H1 (cell line): ENCODE data around the gene COL5A1. TPM values are rescaled to one million over a fixed set of nuclear protein-coding genes. Genes with fewer than 3 reads are reported as not detected.

Experiments
- CTCF ChIA-PET: fragments of 300-600 bp; sonication (Branson Sonifier 250); formaldehyde crosslinking; loops from one replicate; lab custom pipeline; 2021; ENCODE audit not compliant: partially characterized antibody; lab: Charles Lee
- POLR2A ChIA-PET: fragments of 300-600 bp; sonication (Branson Sonifier 250); formaldehyde crosslinking; loops from one replicate; lab custom pipeline; 2021; ENCODE audit warnings: inconsistent platforms; ENCODE audit not compliant: partially characterized antibody; lab: Charles Lee
- DNase-seq, 2 experiments: peaks; one replicate each; pipeline versions ENCODE4 v3.0.0 to v3.0.0-alpha.2; 2010 to 2022; ENCODE audit warnings: low spot score in 2 of 2, low read depth in 1 of 2, mixed read lengths in 1 of 2
- FAIRE-seq: peaks from 2 replicates; lab custom pipeline; 2011; peaks lifted over from hg19 to GRCh38; lab: Jason Lieb, UNC
- H2AFZ ChIP-seq: 2 replicates; pipeline ENCODE4 v1.8.1; 2012; ENCODE audit warnings: low read length, inconsistent platforms
- H2AK5ac ChIP-seq: 2 replicates; pipeline ENCODE4 v1.6.1; 2013; ENCODE audit warnings: low read depth, low read length
- H2BK120ac ChIP-seq: replicated peaks from 2 replicates; pipeline ENCODE3; 2013; ENCODE audit warnings: low read depth, low read length, inconsistent platforms
- H2BK12ac ChIP-seq: 2 replicates; pipeline ENCODE4 v1.6.1; 2013; ENCODE audit warnings: low read depth, low read length
- H2BK15ac ChIP-seq: 2 replicates; pipeline ENCODE4 v1.6.1; 2013; ENCODE audit warnings: low read length
- H2BK20ac ChIP-seq: 2 replicates; pipeline ENCODE4 v1.6.1; 2013; ENCODE audit warnings: low read length
- H2BK5ac ChIP-seq: 2 replicates; pipeline ENCODE4 v1.6.1; 2013; ENCODE audit warnings: low read depth, low read length
- H3K14ac ChIP-seq: 2 replicates; pipeline ENCODE4 v1.6.1; 2013; ENCODE audit warnings: inconsistent platforms; ENCODE audit not compliant: insufficient read length
- H3K18ac ChIP-seq: 2 replicates; pipeline ENCODE4 v1.6.1; 2013; ENCODE audit warnings: low read length; ENCODE audit errors: extremely low read depth
- H3K23ac ChIP-seq: 2 replicates; pipeline ENCODE4 v1.6.1; 2013; ENCODE audit warnings: inconsistent platforms; ENCODE audit not compliant: insufficient read length
- H3K23me2 ChIP-seq: 2 replicates; pipeline ENCODE4 v1.6.1; 2013; ENCODE audit warnings: low read depth, low read length
- H3K27ac ChIP-seq: 2 replicates; pipeline ENCODE4 v1.6.1; 2011; ENCODE audit warnings: low read depth, low read length, inconsistent platforms
- H3K27me3 ChIP-seq, 4 experiments: replicated peaks in 1 of 4; 1 replicate in 1 of 4; 2 replicates in 3 of 4; pipeline versions ENCODE4 v1.6.1 to v1.8.1; 2011 to 2013; ENCODE audit warnings: low read length in 3 of 4, mild to moderate bottlenecking in 3 of 4, inconsistent platforms in 2 of 4, mixed read lengths in 2 of 4, moderate library complexity in 1 of 4; ENCODE audit not compliant: control insufficient read depth in 3 of 4, insufficient read depth in 3 of 4; ENCODE audit errors: extremely low read depth in 1 of 4
- H3K36me3 ChIP-seq, 4 experiments: 2 replicates each; pipeline versions ENCODE4 v1.6.1 to v1.8.1; 2011 to 2013; ENCODE audit warnings: mild to moderate bottlenecking in 4 of 4, low read length in 3 of 4, moderate library complexity in 2 of 4, control low read depth in 1 of 4, inconsistent platforms in 1 of 4; ENCODE audit not compliant: insufficient read depth in 4 of 4, control insufficient read depth in 2 of 4
- H3K4ac ChIP-seq: replicated peaks from 2 replicates; pipeline ENCODE3; 2013; ENCODE audit warnings: low read length, low read depth, mixed read lengths, inconsistent platforms; ENCODE audit not compliant: insufficient read length
- H3K4me1 ChIP-seq, 4 experiments: replicated peaks in 1 of 4; 1 replicate in 1 of 4; 2 replicates in 3 of 4; pipeline versions ENCODE4 v1.6.1 to v1.8.1; 2011 to 2013; ENCODE audit warnings: low read length in 3 of 4, inconsistent platforms in 2 of 4, mixed read lengths in 1 of 4; ENCODE audit not compliant: insufficient read depth in 4 of 4, control insufficient read depth in 3 of 4
- H3K4me2 ChIP-seq, 2 experiments: 2 replicates each; pipeline versions ENCODE4 v1.6.1 to v1.8.1; 2011 to 2013; ENCODE audit warnings: low read depth in 2 of 2, low read length in 2 of 2, control low read depth in 1 of 2, inconsistent platforms in 1 of 2, mild to moderate bottlenecking in 1 of 2; ENCODE audit not compliant: insufficient read depth in 1 of 2
- H3K4me3 ChIP-seq, 4 experiments: fragments of 200-600, 300-600 bp in 1 of 4; sonication (generic), shearing (Covaris generic), sonication (Bioruptor Twin) in 1 of 4; 2 replicates each; pipeline versions ENCODE4 v1.5.1 to v1.8.1; 2011 to 2016; ENCODE audit warnings: low read length in 4 of 4, low read depth in 3 of 4, control low read depth in 2 of 4, inconsistent platforms in 2 of 4, mild to moderate bottlenecking in 2 of 4, mixed read lengths in 1 of 4, moderate library complexity in 1 of 4; ENCODE audit not compliant: insufficient read depth in 2 of 4; ENCODE audit errors: extremely low read depth in 1 of 4
- H3K56ac ChIP-seq: replicated peaks from 2 replicates; pipeline ENCODE3; 2013; ENCODE audit warnings: low read depth, mild to moderate bottlenecking, mixed read lengths, low read length, inconsistent platforms; ENCODE audit not compliant: insufficient read length
- H3K79me1 ChIP-seq: 2 replicates; pipeline ENCODE4 v1.6.1; 2013; ENCODE audit warnings: low read depth, low read length, control low read depth
- H3K79me2 ChIP-seq, 2 experiments: 2 replicates each; pipeline versions ENCODE4 v1.6.1 to v1.8.1; 2012 to 2013; ENCODE audit warnings: low read length in 2 of 2, mild to moderate bottlenecking in 2 of 2, inconsistent platforms in 1 of 2; ENCODE audit not compliant: insufficient read depth in 2 of 2, control insufficient read depth in 1 of 2
- H3K9ac ChIP-seq, 4 experiments: replicated peaks in 1 of 4; 1 replicate in 1 of 4; 2 replicates in 3 of 4; pipeline versions ENCODE4 v1.6.1 to v1.8.1; 2011 to 2013; ENCODE audit warnings: low read depth in 3 of 4, low read length in 3 of 4, control low read depth in 2 of 4, mild to moderate bottlenecking in 2 of 4, moderate library complexity in 2 of 4, inconsistent platforms in 1 of 4; ENCODE audit errors: extremely low read depth in 1 of 4
- H3K9me3 ChIP-seq, 2 experiments: 2 replicates each; pipeline versions ENCODE4 v1.6.1 to v1.8.1; 2012 to 2013; ENCODE audit warnings: mild to moderate bottlenecking in 2 of 2, moderate library complexity in 2 of 2, control low read depth in 1 of 2, inconsistent platforms in 1 of 2, low read depth in 1 of 2, low read length in 1 of 2, mixed read lengths in 1 of 2; ENCODE audit not compliant: insufficient read depth in 2 of 2
- H4K20me1 ChIP-seq, 2 experiments: replicated peaks in 1 of 2; 2 replicates each; pipeline versions ENCODE3 to v1.8.1; 2011 to 2013; ENCODE audit warnings: inconsistent platforms in 2 of 2, low read length in 2 of 2, mild to moderate bottlenecking in 1 of 2; ENCODE audit not compliant: insufficient read depth in 2 of 2, control insufficient read depth in 1 of 2
- H4K5ac ChIP-seq: 2 replicates; pipeline ENCODE4 v1.6.1; 2013; ENCODE audit warnings: low read length, low read depth, mixed read lengths, inconsistent platforms; ENCODE audit not compliant: insufficient read length
- H4K8ac ChIP-seq: 2 replicates; pipeline ENCODE4 v1.8.0; 2013; ENCODE audit warnings: mild to moderate bottlenecking, moderate library complexity, low read length, inconsistent platforms; ENCODE audit not compliant: insufficient read depth; ENCODE audit errors: extremely low read depth
- H4K91ac ChIP-seq: replicated peaks from 2 replicates; pipeline ENCODE3; 2013; ENCODE audit warnings: low read length, mixed read lengths, inconsistent platforms; ENCODE audit not compliant: insufficient read length
- CHD2 ChIP-seq: IDR thresholded peaks from 2 replicates; pipeline ENCODE4 v1.6.1; 2012; ENCODE audit warnings: low read length, improper control_type of control experiment
- GABPA ChIP-seq: IDR thresholded peaks from 2 replicates; pipeline ENCODE4 v1.6.1; 2011; ENCODE audit warnings: mild to moderate bottlenecking, low read length, moderate library complexity, borderline replicate concordance; ENCODE audit not compliant: insufficient read depth
- POLR2AphosphoS5 ChIP-seq: IDR thresholded peaks from 2 replicates; pipeline ENCODE4 v1.6.1; 2011; ENCODE audit warnings: low read depth, low read length
- TCF12 ChIP-seq: IDR thresholded peaks from 2 replicates; pipeline ENCODE4 v1.6.1; 2011; ENCODE audit warnings: low read depth, mild to moderate bottlenecking, low read length
- YY1 ChIP-seq: IDR thresholded peaks from 2 replicates; pipeline ENCODE4 v1.6.1; 2011; ENCODE audit warnings: low read depth, mild to moderate bottlenecking, low read length
- WGBS, 2 experiments: shearing (Covaris generic) in 1 of 2; methylation state at CpG; one replicate each; pipeline versions ENCODE4 v1.1.6 to v1.1.7; 2013 to 2015; ENCODE audit warnings: low lambda C conversion rate in 2 of 2, mixed read lengths in 2 of 2, inconsistent platforms in 1 of 2, low coverage in 1 of 2, missing lambda C conversion rate in 1 of 2; ENCODE audit not compliant: insufficient replicate concordance in 2 of 2, insufficient coverage in 1 of 2, insufficient read length in 1 of 2; ENCODE audit errors: extremely low coverage in 1 of 2, missing lambda C conversion rate in 1 of 2; 5-methylcytosine and 5-hydroxymethylcytosine counted together
- polyA plus RNA-seq, 7 experiments: library from polyadenylated mRNA; depleted of rRNA in 3 of 7; stranded (reverse) in 5 of 7; unstranded in 2 of 7; fragments of >200 nt in 5 of 7; fragments of 200-250 nt in 2 of 7; gene quantifications; 1 replicate in 5 of 7; 2 replicates in 1 of 7; 4 replicates in 1 of 7; pipeline versions ENCODE4 v1.2.1 to v1.2.3, GENCODE V29; 2011 to 2013; ENCODE audit warnings: missing spikeins in 2 of 7, mixed read lengths in 2 of 7
- total RNA-seq: library from RNA; stranded (reverse); fragmentation: NEBNext Ultra II Directional; extraction: Animal tissue kit (Norgen Biotek cat#: 25700); gene quantifications from 2 replicates; pipeline ENCODE4 v1.2.1, GENCODE V29; 2021

COL5A1 gene
- total and polyA plus RNA-seq, 2 of the 8 experiments (the other 6 are each of a cell fraction or from before 2014, with no cell fraction given): 3.8 to 12.0 TPM

GRCh38 chr9:134692573-134692860, 50.9 kb downstream of the COL5A1 start:
- H3K18ac ChIP-seq: no peak overlapping the region
- no peaks in the 10 kb centered on the region for H3K36me3 ChIP-seq
- no peaks in the 10 kb centered on the region for H3K23me2 ChIP-seq
- no peak overlapping the region for H2AFZ ChIP-seq
- H3K9ac ChIP-seq: no peak overlapping the region
- no peak overlapping the region for H4K91ac ChIP-seq
- H3K4ac ChIP-seq: no peak overlapping the region
- ChIA-PET POLR2A (no interaction called here), CTCF (interaction anchor here (0.5 to 8.0 kb wide), 8 partner anchors 13 to 243 kb away, joined by 3 to 54 read pairs (median 3); no protein-coding TSS in a partner anchor)
- H4K8ac ChIP-seq: no peak overlapping the region
- no peaks in the 10 kb centered on the region for H3K27me3 ChIP-seq
- no peak overlapping the region for H3K4me2 ChIP-seq
- H3K56ac ChIP-seq: no peak overlapping the region
- no peak overlapping the region for H2BK15ac ChIP-seq
- no peak overlapping the region for H2BK12ac ChIP-seq
- no peaks in the 10 kb centered on the region for H3K9me3 ChIP-seq
- no peak for FAIRE-seq
- H2BK20ac ChIP-seq: no peak overlapping the region
- TF ChIP-seq TCF12 (no peak), CHD2 (no peak), GABPA (no peak), YY1 (no peak), POLR2AphosphoS5 (no peak)
- no peak overlapping the region for H2BK120ac ChIP-seq
- no peak for DNase-seq
- no peak overlapping the region for H3K4me3 ChIP-seq
- no peak overlapping the region for H4K5ac ChIP-seq
- no peak overlapping the region for H2BK5ac ChIP-seq
- H3K14ac ChIP-seq: no peak overlapping the region
- WGBS, 2 experiments: 86% methylated on average over 6 of the region's 6 CpGs; no CpG with 5 or more reads in 1 of the 2 experiments
- no peak overlapping the region for H3K23ac ChIP-seq
- no peaks in the 10 kb centered on the region for H3K4me1 ChIP-seq
- no peak overlapping the region for H3K27ac ChIP-seq
- no peaks in the 10 kb centered on the region for H4K20me1 ChIP-seq
- no peaks in the 10 kb centered on the region; the same call in 1 of the 2 replicates for H3K79me1 ChIP-seq
- H3K79me2 ChIP-seq: no peaks in the 10 kb centered on the region
- no peak overlapping the region for H2AK5ac ChIP-seq
